ENCODE results near the gene RNF150. TPM values are rescaled to one million over a fixed set of nuclear protein-coding genes. Genes with fewer than 3 reads are reported as not detected.

The RNF150 gene
- total RNA-seq, 1 experiment from 2014 or later: 4.4 TPM

DNA sequence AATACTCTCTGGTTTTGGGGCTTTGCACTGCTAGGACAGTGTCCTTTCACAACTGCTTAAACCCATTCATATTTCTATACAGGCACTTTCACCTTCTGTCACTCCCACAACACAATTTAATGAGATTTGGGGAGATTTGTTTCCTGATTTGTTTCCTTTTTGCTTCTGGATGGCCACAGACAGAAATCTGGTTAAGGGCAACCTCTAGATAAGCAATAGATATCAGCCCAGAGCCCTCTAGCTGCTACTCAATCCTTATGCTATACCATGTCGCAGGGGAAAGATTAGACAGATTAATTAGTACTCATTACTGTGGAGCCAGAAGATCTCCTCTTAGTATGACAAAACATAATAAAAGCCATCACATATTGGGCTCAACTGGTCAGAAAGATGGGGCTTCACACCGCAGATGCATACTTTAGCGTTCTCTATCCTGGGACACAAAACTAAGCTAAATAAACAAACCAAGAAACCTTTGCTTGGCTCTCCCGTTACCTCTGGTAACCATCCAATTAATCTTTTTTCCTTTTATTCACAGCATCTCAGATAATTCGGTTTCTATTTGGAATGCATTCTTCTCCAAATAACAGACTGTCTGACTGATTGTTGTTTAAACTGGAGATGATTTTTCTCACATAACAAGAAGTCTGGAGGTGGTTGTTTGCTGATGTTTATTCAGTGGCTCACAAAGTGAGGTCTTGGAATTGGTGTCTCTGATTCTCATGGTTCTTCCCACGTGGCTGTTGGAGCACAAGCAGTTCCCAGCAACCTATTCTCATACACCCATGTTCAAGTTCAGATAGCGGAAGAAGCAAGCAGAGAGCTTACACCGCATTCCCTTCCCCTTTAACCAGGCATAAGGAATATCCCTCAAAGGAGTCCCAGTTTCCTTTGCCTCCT, 46.5 kb upstream of the RNF150 start:
- Histone ChIP-seq H3K79me1 (ENCODE audit: insufficient read depth, low read depth, low read length, poor library complexity, severe bottlenecking) (no peaks in the 10 kb centered on the region), H3K4me1 (ENCODE audit: insufficient read depth, low read length) (no peaks in the 10 kb centered on the region)
- H3K9me3 Mint-ChIP-seq: peaks cover 0 to 2% of the 10 kb centered on the region in 2 experiments; a peak in 3 of 5 replicates

More for the DNA sequence above, 46.5 kb upstream of the RNF150 start:
- Histone ChIP-seq H4K8ac (replicated peaks; ENCODE audit: insufficient read length, low read depth, low read length) (no peak overlapping the region), H3K56ac (ENCODE audit: insufficient read length, low read depth, low read length) (no peak overlapping the region), H3K9ac (ENCODE audit: extremely low read depth, insufficient read length, low read length) (no peak overlapping the region), H3K23ac (ENCODE audit: insufficient read length, low read depth, low read length) (no peak overlapping the region), H3K4me2 (ENCODE audit: insufficient read depth, insufficient read length, low read length) (no peak overlapping the region), H2BK15ac (ENCODE audit: low read depth, low read length) (no peak overlapping the region), H3K27ac (ENCODE audit: insufficient read length, low read depth, low read length) (no peak overlapping the region), H2AK5ac (ENCODE audit: insufficient read length, low read length) (no peak overlapping the region), H4K91ac (ENCODE audit: insufficient read length, low read depth, low read length) (no peak overlapping the region), H3K14ac (ENCODE audit: insufficient read depth, low read length) (no peak overlapping the region), H3K9me3 (ENCODE audit: control insufficient read depth, low read depth, low read length) (no peaks in the 10 kb centered on the region), H3K4ac (ENCODE audit: low read depth, low read length) (no peak overlapping the region), H2BK20ac (ENCODE audit: low read depth, low read length, poor library complexity, severe bottlenecking) (no peak overlapping the region), H2BK12ac (ENCODE audit: insufficient read length, low read depth, low read length) (no peak overlapping the region), H3K79me2 (ENCODE audit: insufficient read depth, low read length) (no peaks in the 10 kb centered on the region), H4K20me1 (ENCODE audit: control insufficient read depth, insufficient read depth, insufficient read length) (no peaks in the 10 kb centered on the region), H3K27me3 (ENCODE audit: insufficient read depth, low read length) (no peaks in the 10 kb centered on the region), H4K5ac (ENCODE audit: insufficient read length, low read depth, low read length) (no peak overlapping the region), H3K23me2 (ENCODE audit: insufficient read length, low read depth, low read length, poor library complexity, severe bottlenecking) (no peaks in the 10 kb centered on the region), H2BK120ac (ENCODE audit: low read depth, low read length, poor library complexity, severe bottlenecking) (no peak overlapping the region), H2AFZ (ENCODE audit: low read length) (no peak overlapping the region), H3K18ac (ENCODE audit: insufficient read length, low read depth, low read length) (no peak overlapping the region), H3T11ph (ENCODE audit: low read length) (no peak overlapping the region), H2BK5ac (ENCODE audit: insufficient read length, low read length) (no peak overlapping the region)
- Mint-ChIP-seq H3K4me1 (no peaks in the 10 kb centered on the region), H3K27ac (no peak overlapping the region), H3K36me3 (ENCODE audit: insufficient read depth in 1 of 3, low read depth in 3 of 3) (no peaks in the 10 kb centered on the region), H3K4me3 (no peak overlapping the region), H3K27me3 (ENCODE audit: low read depth) (no peaks in the 10 kb centered on the region; the same call in 1 of the 2 replicates)
- no peak for TF ChIP-seq CTCF (conservative IDR thresholded peaks at IDR 0.05)
- DNase-seq: no peak
- WGBS (ENCODE audit: extremely low coverage, insufficient read length, low lambda C conversion rate): no CpG with 5 or more reads among the region's 8 CpGs
